Measurements from ENCODE around the gene PNKD.

Gene PNKD

DNA sequence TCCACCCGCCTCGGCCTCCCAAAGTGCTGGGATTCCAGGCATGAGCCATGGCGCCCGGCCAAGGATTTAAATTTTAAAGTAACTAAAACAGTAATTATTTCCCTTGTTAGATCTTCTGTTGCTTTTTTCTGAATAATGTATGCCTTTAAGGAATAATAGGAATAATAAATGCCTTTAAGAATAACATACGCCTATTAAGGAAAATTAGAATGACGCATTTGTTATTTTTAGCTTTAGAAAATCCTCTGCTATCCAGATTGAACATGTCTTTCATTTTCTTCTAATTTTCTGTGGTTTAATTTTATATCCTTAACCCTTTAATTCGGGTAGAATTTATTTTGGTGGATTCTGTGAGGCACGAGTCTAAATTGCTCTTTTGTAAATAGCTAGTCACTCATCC, 45.1 kb downstream of the PNKD start:
- Mint-ChIP-seq H3K4me1 (peaks cover 40% of the 10 kb centered on the region), H3K36me3 (ENCODE audit: low read depth) (peaks cover 3% of the 10 kb centered on the region), H3K27me3 (ENCODE audit: low read depth) (no peaks in the 10 kb centered on the region), H3K4me3 (no peak overlapping the region), H3K27ac (peak overlapping the region; percentile 32 to 55 (median 50)), H3K9me3 (no peaks in the 10 kb centered on the region)
- TF ChIP-seq, protein P1, sequence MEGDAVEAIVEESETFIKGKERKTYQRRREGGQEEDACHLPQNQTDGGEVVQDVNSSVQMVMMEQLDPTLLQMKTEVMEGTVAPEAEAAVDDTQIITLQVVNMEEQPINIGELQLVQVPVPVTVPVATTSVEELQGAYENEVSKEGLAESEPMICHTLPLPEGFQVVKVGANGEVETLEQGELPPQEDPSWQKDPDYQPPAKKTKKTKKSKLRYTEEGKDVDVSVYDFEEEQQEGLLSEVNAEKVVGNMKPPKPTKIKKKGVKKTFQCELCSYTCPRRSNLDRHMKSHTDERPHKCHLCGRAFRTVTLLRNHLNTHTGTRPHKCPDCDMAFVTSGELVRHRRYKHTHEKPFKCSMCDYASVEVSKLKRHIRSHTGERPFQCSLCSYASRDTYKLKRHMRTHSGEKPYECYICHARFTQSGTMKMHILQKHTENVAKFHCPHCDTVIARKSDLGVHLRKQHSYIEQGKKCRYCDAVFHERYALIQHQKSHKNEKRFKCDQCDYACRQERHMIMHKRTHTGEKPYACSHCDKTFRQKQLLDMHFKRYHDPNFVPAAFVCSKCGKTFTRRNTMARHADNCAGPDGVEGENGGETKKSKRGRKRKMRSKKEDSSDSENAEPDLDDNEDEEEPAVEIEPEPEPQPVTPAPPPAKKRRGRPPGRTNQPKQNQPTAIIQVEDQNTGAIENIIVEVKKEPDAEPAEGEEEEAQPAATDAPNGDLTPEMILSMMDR (IDR thresholded peaks at IDR 0.05; ENCODE audit: unreplicated experiment in 3 of 3) = no peak

DNA sequence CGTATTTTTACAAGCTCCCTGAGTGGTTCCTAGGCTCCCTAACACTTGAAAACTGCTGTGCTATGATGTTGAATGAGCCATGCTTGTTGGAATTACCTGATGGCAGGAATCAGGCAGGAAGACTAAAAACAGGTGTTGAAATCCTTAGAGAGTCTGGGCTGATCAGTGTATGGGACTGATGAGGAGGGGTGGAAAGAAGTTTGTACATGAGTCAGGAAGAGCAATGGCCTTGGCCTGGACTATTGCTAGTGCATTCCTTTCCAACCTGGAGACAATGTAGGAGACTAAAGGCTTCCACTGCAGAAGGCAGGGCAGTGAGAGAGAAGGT, 46.9 kb downstream of the PNKD start:
- Mint-ChIP-seq H3K36me3 (ENCODE audit: low read depth) (peaks cover 3% of the 10 kb centered on the region), H3K4me3 (no peak overlapping the region), H3K4me1 (peaks cover 39% of the 10 kb centered on the region), H3K9me3 (no peaks in the 10 kb centered on the region), H3K27me3 (ENCODE audit: low read depth) (no peaks in the 10 kb centered on the region), H3K27ac (peak overlapping the region in 2 of 3 experiments; percentile 29 to 36)
- TF ChIP-seq, protein P1 (IDR thresholded peaks at IDR 0.05; ENCODE audit: unreplicated experiment in 3 of 3) = no peak

DNA sequence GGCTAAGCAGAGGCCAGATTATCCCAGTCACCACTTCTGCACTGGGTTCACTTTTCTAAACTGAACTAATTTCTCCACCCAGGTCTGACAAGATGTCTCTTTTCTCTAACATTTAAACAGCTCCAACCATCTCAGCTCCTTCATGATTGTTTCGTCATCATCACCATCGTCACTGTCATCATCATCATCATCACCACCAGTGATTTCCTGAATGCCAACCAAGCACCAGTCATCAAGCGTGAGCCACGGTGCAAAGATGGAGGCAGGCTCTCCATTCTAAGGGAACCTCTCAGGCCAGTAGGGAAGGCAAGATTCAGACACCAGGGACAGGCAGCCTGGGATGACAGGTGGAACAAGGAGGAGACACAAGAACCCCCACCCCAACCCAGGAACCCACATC, 47.5 kb downstream of the PNKD start:
- Mint-ChIP-seq H3K9me3 (no peaks in the 10 kb centered on the region), H3K27me3 (ENCODE audit: low read depth) (no peaks in the 10 kb centered on the region), H3K36me3 (ENCODE audit: low read depth) (peaks cover 3% of the 10 kb centered on the region), H3K27ac (peak overlapping the region in 1 of 3 experiments; percentile 36), H3K4me1 (peaks cover 42% of the 10 kb centered on the region), H3K4me3 (no peak overlapping the region)
- TF ChIP-seq, protein P1 (IDR thresholded peaks at IDR 0.05; ENCODE audit: unreplicated experiment in 3 of 3) = no peak

DNA sequence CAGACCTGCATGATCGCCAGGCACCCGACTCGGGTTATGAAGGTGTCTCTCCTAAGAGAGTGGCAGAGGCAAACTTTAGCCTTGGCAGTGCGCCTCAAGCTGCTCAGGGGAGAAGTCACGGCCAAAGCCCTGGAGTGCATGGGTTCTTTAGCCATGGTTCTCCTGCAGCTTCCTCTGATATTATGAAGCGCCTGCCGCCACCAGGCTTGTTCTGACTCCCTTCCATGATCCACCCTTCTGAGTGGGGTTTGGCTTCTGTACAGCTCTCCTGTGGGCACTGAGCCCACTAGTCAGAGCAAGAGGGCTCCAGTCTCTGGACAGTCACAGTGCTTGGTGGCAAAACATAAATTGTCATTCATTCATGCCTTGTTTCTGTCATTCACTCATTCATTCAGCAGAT, 47.9 kb downstream of the PNKD start:
- no peaks in the 10 kb centered on the region for H3K27me3 Mint-ChIP-seq (ENCODE audit: low read depth)
- H3K4me3 Mint-ChIP-seq = no peak overlapping the region
- TF ChIP-seq, protein P1 (IDR thresholded peaks at IDR 0.05; ENCODE audit: unreplicated experiment in 3 of 3) = no peak
- no peaks in the 10 kb centered on the region for H3K9me3 Mint-ChIP-seq
- peaks cover 3% of the 10 kb centered on the region for H3K36me3 Mint-ChIP-seq (ENCODE audit: low read depth)
- H3K4me1 Mint-ChIP-seq = peaks cover 42% of the 10 kb centered on the region
- no peak overlapping the region for H3K27ac Mint-ChIP-seq

DNA sequence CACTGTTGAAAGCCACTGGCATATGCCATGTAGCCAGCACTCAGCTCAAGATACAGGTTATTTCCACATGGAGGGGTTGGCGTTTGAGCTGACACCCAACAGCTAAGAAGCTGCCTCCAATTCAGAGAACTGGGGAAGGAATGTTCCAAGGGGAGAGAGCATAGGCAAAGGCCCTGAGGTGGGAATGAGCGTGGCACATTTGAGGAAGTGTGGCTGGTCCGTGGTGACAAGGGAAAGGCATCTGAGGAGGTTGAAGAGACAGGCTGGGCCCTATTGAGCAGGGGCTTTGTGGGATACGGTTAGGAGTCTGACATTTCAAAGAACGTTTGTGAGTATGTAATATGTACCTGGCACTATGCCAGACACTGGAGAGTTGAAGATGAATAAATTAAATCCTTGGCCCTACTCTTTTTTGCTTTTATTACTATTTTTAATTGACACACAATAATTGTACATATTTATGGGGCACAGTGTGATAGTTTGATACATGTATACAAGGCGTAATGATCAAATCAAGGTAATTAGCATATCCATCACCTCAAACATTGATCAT, 49.6 kb downstream of the PNKD start:
- peaks cover 3% of the 10 kb centered on the region for H3K36me3 Mint-ChIP-seq (ENCODE audit: low read depth)
- no peaks in the 10 kb centered on the region for H3K9me3 Mint-ChIP-seq
- peaks cover 54% of the 10 kb centered on the region for H3K4me1 Mint-ChIP-seq
- peak overlapping the region in 1 of 3 experiments; percentile 43 for H3K4me3 Mint-ChIP-seq
- peak overlapping the region; percentile 40 to 74 (median 43) for H3K27ac Mint-ChIP-seq
- H3K27me3 Mint-ChIP-seq (ENCODE audit: low read depth) = peaks cover 7% of the 10 kb centered on the region
- TF ChIP-seq, protein P1 (IDR thresholded peaks at IDR 0.05; ENCODE audit: unreplicated experiment in 3 of 3) = no peak

DNA sequence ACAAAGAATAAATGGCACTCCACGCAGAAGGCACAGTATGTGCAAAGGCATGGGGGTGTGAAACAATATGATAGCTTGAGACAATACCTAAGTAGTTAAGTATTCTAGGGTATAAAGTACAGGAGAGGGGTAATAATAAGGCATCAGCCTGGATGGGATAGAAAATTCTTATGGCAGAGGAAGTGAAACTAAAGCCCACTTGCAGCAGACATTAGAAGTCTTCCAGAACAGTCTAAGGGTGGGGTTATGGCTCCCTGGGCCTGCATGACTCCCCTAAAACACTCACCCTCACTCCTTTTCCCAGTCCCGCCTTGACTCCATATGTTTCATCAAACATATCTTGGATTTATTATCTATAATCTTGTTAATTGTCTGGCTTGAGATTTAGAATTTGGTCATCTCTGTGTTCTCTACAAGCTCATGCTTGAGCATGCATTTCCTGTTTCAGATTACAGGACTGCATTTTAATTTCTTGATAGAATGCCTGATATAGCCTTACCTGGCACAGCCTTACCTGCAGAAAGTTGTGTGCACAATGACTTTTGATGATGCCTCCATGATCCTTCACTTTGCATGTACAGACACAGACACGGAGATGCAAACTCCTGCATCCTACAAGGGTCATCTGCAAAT, 50.5 kb downstream of the PNKD start:
- H3K36me3 Mint-ChIP-seq (ENCODE audit: low read depth) = peaks cover 3% of the 10 kb centered on the region
- peak overlapping the region in 2 of 3 experiments; percentile 57 to 75 for H3K4me3 Mint-ChIP-seq
- peaks cover 8% of the 10 kb centered on the region for H3K27me3 Mint-ChIP-seq (ENCODE audit: low read depth)
- TF ChIP-seq, protein P1 (IDR thresholded peaks at IDR 0.05; ENCODE audit: unreplicated experiment in 3 of 3) = no peak
- H3K4me1 Mint-ChIP-seq = peaks cover 50% of the 10 kb centered on the region
- H3K27ac Mint-ChIP-seq = peak overlapping the region; percentile 40 to 74 (median 43)
- H3K9me3 Mint-ChIP-seq = no peaks in the 10 kb centered on the region

Data from nephron (organoid).